ENCODE results near the gene PRXL2C.
A peak's percentile ranks its signal among the peaks of the same experiment; 100 is the strongest.

PRXL2C gene

GRCh38 chr9:96661711-96662110 is 6.6 kb upstream of the PRXL2C start:
- H3K27ac ChIP-seq: no peak overlapping the region
- TF ChIP-seq ZFX (IDR thresholded peaks at IDR 0.05): no peak
- TF ChIP-seq CTCF (conservative IDR thresholded peaks at IDR 0.05): no peak

GRCh38 chr9:96660692-96661248 is 5.7 kb upstream of the PRXL2C start:
- no peak overlapping the region for H3K27ac ChIP-seq
- TF ChIP-seq ZFX (IDR thresholded peaks at IDR 0.05) (no peak), CTCF (conservative IDR thresholded peaks at IDR 0.05) (no peak)

- TF ChIP-seq CTCF (conservative IDR thresholded peaks at IDR 0.05) (peak; percentile 46), ZFX (IDR thresholded peaks at IDR 0.05) (peak; percentile 76)
- H3K27ac ChIP-seq: peak overlapping the region; percentile 60
Observed at GRCh38 chr9:96654450-96655197, 493 bp downstream of the PRXL2C start.

- TF ChIP-seq ZFX (IDR thresholded peaks at IDR 0.05): no peak
- TF ChIP-seq CTCF (conservative IDR thresholded peaks at IDR 0.05): peak; percentile 73
- no peak overlapping the region for H3K27ac ChIP-seq
Observed at GRCh38 chr9:96651626-96652025, 3.5 kb downstream of the PRXL2C start.

- H3K27ac ChIP-seq: no peak overlapping the region
- TF ChIP-seq CTCF (conservative IDR thresholded peaks at IDR 0.05) (no peak), ZFX (IDR thresholded peaks at IDR 0.05) (no peak)
Observed at GRCh38 chr9:96649620-96650324, 5.3 kb downstream of the PRXL2C start.

GRCh38 chr9:96646081-96646991 is 8.8 kb downstream of the PRXL2C start:
- no peak overlapping the region for H3K27ac ChIP-seq
- TF ChIP-seq CTCF (conservative IDR thresholded peaks at IDR 0.05) (no peak), ZFX (IDR thresholded peaks at IDR 0.05) (no peak)
